Activated gamma-delta T cell treated with Interleukin-2 at 50 U/mL for 16 hours (primary cell): ENCODE data around the gene MYF6.

Experiments used
- DNase-seq: peaks from one replicate; pipeline ENCODE4 v3.0.0-alpha.2; 2020

Gene MYF6

GRCh38 chr12:80707830-80708258 is 410 bp downstream of the MYF6 start:
- no peak for DNase-seq

- no peak for DNase-seq
These were observed 983 bp downstream of the MYF6 start for GRCh38 chr12:80708259-80708974.

DNA sequence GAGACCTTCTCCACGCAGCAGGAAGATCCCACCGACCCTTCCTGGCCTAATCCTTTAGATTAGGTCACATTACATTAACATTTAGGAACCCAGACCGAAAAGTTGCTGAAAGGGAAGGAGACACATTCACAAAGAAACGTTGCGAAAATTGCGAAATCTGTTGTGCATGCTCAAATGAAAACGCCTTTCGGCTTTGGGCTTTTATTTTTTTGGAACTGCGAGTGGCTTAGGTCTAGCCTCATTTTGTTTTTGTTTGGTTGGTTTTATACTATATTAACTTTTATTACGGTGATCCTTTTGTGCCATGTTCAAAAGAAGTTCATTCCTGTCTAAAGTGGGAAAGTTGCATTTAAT is 1.5 kb downstream of the MYF6 start:
- no peak for DNase-seq

DNA sequence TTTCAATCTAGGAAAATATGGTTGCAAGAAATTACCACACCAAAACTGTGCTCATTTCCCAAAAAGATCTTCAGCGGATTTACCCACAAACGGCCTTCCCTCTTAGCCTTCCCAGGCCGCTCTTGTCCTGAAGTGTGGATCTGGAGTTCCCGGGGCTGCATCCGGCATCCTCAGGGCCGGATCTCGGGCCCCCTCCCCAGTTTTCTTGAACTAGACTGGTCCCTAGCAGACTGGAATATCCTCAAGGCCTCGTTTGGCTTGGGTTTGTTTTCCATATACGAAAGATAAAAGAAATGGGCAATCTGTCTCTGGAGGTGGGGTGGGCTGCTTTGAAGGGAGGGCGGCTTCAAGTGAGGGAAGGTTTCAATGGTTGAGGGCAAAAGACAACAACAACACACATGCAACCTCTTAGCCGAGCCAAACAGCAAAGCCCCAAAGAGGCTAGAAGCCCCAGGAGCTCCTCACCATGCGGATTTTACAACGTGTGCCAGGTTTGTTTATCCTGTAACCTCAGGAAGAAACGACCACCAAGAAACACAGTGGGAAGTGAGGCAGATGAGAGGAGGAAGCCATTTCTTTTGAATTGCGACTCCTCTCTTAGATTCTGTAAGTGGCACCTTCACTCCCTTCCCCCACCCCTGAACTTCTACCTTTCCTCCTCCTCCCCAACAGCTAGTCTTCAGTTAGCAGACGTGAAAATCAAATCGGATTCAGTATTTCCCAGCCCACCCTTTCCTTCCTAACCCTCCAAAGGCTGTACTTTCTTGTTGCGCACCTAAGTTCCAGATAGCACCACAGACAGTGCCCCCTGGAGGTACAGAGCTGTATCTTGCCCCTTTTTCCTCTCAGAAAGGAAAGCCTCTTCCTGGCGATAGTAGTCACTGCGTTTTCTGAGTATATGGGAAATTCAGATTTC is 2.6 kb downstream of the MYF6 start:
- DNase-seq, result no peak

- no peak for DNase-seq
These were observed 3.5 kb downstream of the MYF6 start for GRCh38 chr12:80710727-80711449.

- no peak for DNase-seq
These were observed 4.4 kb downstream of the MYF6 start for GRCh38 chr12:80711866-80712265.

- no peak for DNase-seq
These were observed 5.4 kb downstream of the MYF6 start for GRCh38 chr12:80712866-80713265.

GRCh38 chr12:80713419-80713818 is 6.0 kb downstream of the MYF6 start:
- no peak for DNase-seq

DNA sequence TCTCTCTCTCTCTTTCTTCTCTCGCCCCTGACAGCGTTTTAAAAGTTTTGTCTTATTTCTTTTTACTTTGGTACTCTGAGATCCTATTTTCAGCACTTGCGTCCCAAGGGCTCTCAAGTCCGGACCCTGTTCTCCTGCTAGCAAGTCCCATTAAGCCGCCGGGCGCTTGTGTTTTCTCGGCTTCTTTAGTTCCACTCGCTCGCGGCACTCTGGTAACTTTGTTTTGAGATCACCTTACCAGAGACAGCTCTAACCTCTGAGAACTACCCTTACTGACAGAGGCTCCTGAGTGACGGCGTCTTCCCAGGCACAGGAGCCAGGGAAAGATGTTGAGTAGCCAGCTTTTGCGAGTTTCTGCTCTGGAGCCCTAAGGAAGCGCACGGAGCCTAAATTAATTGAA is 6.6 kb downstream of the MYF6 start:
- no peak for DNase-seq

GRCh38 chr12:80714846-80715245 is 7.4 kb downstream of the MYF6 start:
- DNase-seq, result no peak

DNA sequence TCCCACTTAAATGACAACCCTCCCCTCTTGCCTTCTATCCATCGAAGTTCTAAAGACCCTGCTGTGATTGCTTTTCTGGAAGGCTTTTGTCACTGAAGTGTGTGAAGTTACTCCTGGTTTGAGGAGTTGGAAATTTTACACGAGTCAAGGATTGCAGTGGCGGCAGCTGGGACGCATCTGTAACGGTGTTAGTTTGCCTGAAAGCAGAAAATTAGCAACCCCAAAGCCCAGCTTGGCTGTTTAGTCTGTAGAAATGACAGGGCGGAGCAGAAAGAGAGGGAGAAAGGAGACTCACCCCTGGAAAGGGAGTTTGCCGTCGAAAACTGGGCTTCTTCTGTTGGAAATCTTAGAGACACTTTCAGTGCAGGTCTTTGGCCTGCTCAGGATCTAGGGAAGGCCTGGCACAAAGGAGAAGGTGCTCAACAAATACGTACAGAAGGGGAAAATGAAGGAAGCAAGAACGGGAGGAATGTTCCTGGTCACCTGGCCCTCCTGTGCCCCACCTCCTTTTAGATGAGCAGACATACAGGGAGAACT is 8.3 kb downstream of the MYF6 start:
- DNase-seq, result no peak

- no peak for DNase-seq
These were observed 9.4 kb downstream of the MYF6 start, which contains the start of gene MYF5 for GRCh38 chr12:80716696-80717469. MYF5 (plus strand) TSS chr12:80716912; CDS start chr12:80717064, 152 bp downstream.

GRCh38 chr12:80717856-80718255 is 10.4 kb downstream of the MYF6 start:
- DNase-seq, result no peak

DNA sequence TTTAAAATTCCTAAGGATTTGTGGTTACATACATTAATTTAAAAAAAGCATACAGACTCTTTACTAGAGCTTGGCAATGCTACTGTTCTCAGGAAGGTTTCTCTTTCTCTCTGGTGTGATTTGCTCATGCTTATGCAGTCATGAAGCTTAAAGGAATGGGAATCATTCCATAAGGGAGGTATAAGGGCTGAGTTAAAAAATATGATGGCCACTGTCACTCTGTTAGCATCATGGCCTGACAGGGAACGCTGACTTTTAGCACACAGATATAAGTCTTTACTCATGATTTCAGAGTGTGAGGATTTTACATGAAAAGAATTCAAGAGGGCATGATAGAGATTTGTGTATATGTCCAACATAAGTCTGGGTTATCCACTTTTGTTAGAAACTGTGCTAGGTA is 13.1 kb downstream of the MYF6 start:
- DNase-seq, result no peak

DNA sequence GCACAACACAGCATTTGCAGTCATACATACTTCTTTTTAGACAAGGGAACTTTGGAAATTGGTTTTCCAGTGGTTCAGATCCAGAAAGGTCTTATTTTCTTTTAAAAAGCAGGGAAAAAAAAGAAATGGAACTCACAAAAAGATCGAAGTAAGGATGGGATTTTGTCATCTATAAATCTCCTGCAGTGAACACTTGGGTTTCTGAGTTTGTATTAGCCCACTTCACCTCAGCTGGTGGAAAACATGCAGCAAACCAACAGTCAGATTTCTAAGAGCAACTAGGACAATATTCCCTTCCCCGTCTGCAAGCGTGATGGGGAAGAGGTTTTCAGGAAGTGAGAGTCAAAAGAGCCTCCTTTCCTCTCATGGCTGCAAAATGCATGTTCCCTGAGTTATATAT is 13.9 kb downstream of the MYF6 start:
- DNase-seq, result no peak

DNA sequence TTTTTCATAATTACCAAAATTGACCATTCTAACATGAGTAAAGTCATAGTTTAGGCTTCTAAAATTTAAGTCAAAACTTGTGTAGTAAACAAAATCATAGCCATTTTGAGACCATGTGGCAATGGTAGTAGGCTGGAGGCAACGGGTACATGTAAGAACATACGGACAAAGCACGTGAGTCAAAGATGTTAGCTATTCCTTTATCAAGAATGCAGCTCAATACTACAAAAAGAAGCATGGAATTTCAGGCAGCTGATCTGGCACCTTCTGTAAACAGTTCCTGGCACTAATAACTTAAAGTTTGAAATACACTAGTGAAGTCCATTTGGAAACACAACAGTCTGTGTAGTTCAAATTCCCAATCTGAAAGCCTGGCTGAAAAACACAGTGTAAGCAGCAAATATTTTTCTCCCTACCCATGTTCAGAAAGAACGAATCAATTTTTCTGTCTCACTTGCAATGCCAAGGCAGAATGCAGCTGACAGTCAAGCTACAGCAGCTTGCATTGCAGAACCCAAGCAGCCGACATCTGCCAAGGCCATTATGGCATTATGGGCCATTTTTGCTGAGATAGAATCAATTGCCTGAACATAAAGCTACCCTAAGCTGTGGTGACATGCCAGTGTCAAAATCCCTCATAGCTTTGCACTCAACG is 38.5 kb downstream of the MYF6 start:
- no peak for DNase-seq

DNA sequence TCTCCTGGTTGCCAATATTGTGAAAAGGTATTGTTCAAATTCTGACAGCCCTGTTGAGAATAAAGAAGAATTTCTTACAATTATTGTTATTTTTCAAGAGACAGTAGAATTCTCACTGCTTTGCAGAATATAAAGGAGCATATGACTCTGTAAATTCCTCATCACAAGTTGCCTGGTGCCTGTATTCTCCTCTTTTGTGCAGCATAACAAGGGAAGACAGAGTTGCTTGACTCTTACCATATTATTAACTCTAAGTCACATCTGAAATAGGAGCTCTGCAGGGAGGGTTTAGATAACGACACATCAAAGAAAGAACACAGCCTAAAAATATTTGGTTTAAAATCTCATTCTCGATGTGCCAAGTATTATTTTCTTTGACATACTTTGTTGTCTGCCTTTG is 40.4 kb downstream of the MYF6 start:
- DNase-seq, result no peak

DNA sequence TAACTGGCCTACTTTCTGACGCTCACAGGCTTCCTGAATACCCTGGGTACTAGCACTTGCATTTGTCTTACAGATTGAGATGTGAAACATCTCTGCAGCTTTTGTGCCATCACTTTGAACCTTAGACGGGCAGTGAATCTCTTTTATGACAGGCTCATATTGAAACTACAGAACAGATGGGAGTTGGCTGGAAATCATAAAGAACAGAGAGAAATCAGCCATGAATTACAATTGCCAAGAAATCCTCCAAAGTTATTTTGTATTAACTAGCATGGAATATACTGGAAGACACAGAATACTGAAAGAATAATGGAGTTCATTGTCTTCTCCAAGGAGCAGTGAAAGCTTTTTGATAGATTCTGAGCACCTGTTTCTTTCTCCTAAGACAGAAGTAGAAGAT is 42.0 kb downstream of the MYF6 start:
- no peak for DNase-seq

- DNase-seq, result no peak
These were observed 45.0 kb downstream of the MYF6 start for GRCh38 chr12:80752464-80752863.

GRCh38 chr12:80754274-80754673 is 46.8 kb downstream of the MYF6 start:
- no peak for DNase-seq

GRCh38 chr12:80756875-80757274 is 49.4 kb downstream of the MYF6 start:
- DNase-seq, result no peak
